ENCODE data around the gene ABITRAM. TPM values are rescaled to one million over a fixed set of nuclear protein-coding genes. Genes with fewer than 3 reads are reported as not detected.
"Not testable (repeated sequence)": the region's sequence is repeated elsewhere in the genome, so short reads cannot be mapped to it uniquely, and the experiment has no call there.

ABITRAM gene
- polyA plus RNA-seq, 1 donor from 2014 or later, result 19.9 TPM

- not testable (repeated sequence) for H3K9me3 ChIP-seq (ENCODE audit: low read length); H3K79me2 ChIP-seq (replicated peaks; ENCODE audit: insufficient read depth, low read length); H3K4me2 ChIP-seq (ENCODE audit: low read length); H3K4me3 ChIP-seq (ENCODE audit: low read length); H4K20me1 ChIP-seq (ENCODE audit: insufficient read depth); H3K9me2 ChIP-seq (ENCODE audit: insufficient read depth, low read length); H3K27me3 ChIP-seq (ENCODE audit: insufficient read depth, low read depth, low read length); H2AFZ ChIP-seq (ENCODE audit: low read depth, low read length); H3K9ac ChIP-seq (ENCODE audit: low read length); H3F3A ChIP-seq (ENCODE audit: insufficient read depth, low read length, poor library complexity, severe bottlenecking); H3K27ac ChIP-seq (ENCODE audit: low read length)
- peaks cover 18% of the 10 kb centered on the region for H3K36me3 ChIP-seq (ENCODE audit: insufficient read depth, low read length)
Measured at GRCh38 chr9:108886594-108887271, 47.5 kb upstream of the ABITRAM start.

GRCh38 chr9:108889649-108890067 is 44.5 kb upstream of the ABITRAM start:
- Histone ChIP-seq H2AFZ (ENCODE audit: low read depth, low read length) (no peak overlapping the region), H3K9me3 (ENCODE audit: low read length) (no peaks in the 10 kb centered on the region), H3K36me3 (ENCODE audit: insufficient read depth, low read length) (peaks cover 13% of the 10 kb centered on the region), H3F3A (ENCODE audit: insufficient read depth, low read length, poor library complexity, severe bottlenecking) (no peaks in the 10 kb centered on the region), H4K20me1 (ENCODE audit: insufficient read depth) (no peaks in the 10 kb centered on the region), H3K9me2 (ENCODE audit: insufficient read depth, low read length) (no peaks in the 10 kb centered on the region), H3K27me3 (ENCODE audit: insufficient read depth, low read depth, low read length) (no peaks in the 10 kb centered on the region), H3K9ac (ENCODE audit: low read length) (no peak overlapping the region), H3K79me2 (replicated peaks; ENCODE audit: insufficient read depth, low read length) (no peaks in the 10 kb centered on the region), H3K4me2 (ENCODE audit: low read length) (no peak overlapping the region), H3K27ac (ENCODE audit: low read length) (no peak overlapping the region), H3K4me3 (ENCODE audit: low read length) (no peak overlapping the region)
- TF ChIP-seq POLR2AphosphoS5 (IDR thresholded peaks at IDR 0.05), result no peak
- no peak for TF ChIP-seq REST (IDR thresholded peaks at IDR 0.05; ENCODE audit: borderline replicate concordance)
- no peak for TF ChIP-seq EZH2 (IDR thresholded peaks at IDR 0.05; ENCODE audit: borderline replicate concordance, insufficient read depth, low read length, poor library complexity, severe bottlenecking)
- peak; percentile 36 for TF ChIP-seq CTCF (IDR thresholded peaks at IDR 0.05; ENCODE audit: poor library complexity, severe bottlenecking)
- TF ChIP-seq TAF1 (IDR thresholded peaks at IDR 0.05; ENCODE audit: low read depth), result no peak

GRCh38 chr9:108894225-108894997 is 39.8 kb upstream of the ABITRAM start:
- Histone ChIP-seq H2AFZ (ENCODE audit: low read depth, low read length) (no peak overlapping the region), H3K36me3 (ENCODE audit: insufficient read depth, low read length) (peaks cover 5% of the 10 kb centered on the region), H3K9me2 (ENCODE audit: insufficient read depth, low read length) (no peaks in the 10 kb centered on the region), H3K9ac (ENCODE audit: low read length) (no peak overlapping the region), H3F3A (ENCODE audit: insufficient read depth, low read length, poor library complexity, severe bottlenecking) (no peaks in the 10 kb centered on the region), H3K27me3 (ENCODE audit: insufficient read depth, low read depth, low read length) (no peaks in the 10 kb centered on the region), H3K4me3 (ENCODE audit: low read length) (no peak overlapping the region), H3K79me2 (replicated peaks; ENCODE audit: insufficient read depth, low read length) (no peaks in the 10 kb centered on the region), H3K4me2 (ENCODE audit: low read length) (no peak overlapping the region), H3K27ac (ENCODE audit: low read length) (no peak overlapping the region), H3K9me3 (ENCODE audit: low read length) (no peaks in the 10 kb centered on the region), H4K20me1 (ENCODE audit: insufficient read depth) (no peaks in the 10 kb centered on the region)
- no peak for TF ChIP-seq REST (IDR thresholded peaks at IDR 0.05; ENCODE audit: borderline replicate concordance)
- no peak for TF ChIP-seq EP300 (conservative IDR thresholded peaks at IDR 0.05; ENCODE audit: poor library complexity, severe bottlenecking)
- no peak for TF ChIP-seq CTCF (IDR thresholded peaks at IDR 0.05; ENCODE audit: poor library complexity, severe bottlenecking)
- no peak for TF ChIP-seq SMC3 (conservative IDR thresholded peaks at IDR 0.05; ENCODE audit: poor library complexity)
- TF ChIP-seq EZH2 (IDR thresholded peaks at IDR 0.05; ENCODE audit: borderline replicate concordance, insufficient read depth, low read length, poor library complexity, severe bottlenecking), result no peak
- TF ChIP-seq RAD21 (conservative IDR thresholded peaks at IDR 0.05), result no peak
- TF ChIP-seq TAF1 (IDR thresholded peaks at IDR 0.05; ENCODE audit: low read depth), result no peak
- TF ChIP-seq MXI1 (conservative IDR thresholded peaks at IDR 0.05; ENCODE audit: poor library complexity, severe bottlenecking), result no peak
